ENCODE results near the gene SALL3.

Gene SALL3

DNA sequence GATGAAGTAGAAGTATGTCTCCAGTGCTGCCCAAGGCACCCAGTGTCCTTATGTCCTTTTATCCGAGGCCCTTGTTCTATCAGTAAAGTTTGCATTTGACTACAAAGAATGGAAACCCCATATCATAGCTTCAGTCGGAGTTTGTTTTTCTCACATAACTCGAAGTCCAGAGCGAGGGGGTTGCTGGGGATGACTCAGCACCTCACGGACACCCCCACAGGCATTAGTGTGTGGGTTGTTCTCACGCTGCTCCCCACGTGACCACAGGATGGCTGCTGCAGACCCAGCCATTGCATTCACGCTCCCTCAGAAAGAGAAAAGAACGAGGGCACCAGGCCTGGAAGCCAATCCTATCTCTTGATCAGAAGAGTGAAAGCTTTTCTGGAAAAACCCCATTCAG lies 27.8 kb downstream of the SALL3 start:
- DNase-seq = no peak

DNA sequence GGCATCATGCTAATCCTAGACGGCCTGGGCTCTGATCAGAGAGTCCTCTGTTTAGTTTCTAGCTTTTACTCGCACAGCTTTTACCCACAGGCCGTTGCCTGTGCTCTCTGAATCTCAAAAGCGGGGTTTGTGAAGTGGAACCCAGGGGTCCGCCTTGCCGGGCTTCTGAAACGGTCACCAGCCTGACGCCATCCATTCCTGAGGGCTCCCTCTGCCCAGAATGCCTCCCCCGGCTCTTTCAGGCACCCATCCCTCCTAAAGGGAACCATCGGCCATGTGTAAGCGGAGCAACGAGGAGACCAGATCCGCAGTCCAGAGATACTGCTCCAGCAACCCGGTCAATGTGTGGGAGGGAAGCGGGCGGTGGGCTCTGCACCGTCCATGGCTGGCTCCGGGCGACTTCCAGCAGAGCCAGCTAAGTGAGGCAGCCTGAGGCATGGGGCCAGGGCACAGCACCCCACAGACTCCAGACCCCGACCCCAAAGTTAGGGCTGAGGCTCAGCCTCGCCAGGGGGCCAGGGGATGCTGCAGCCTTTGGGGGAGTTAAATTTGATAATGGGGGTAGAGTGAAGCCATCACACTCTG lies 28.8 kb downstream of the SALL3 start:
- no peak for DNase-seq

DNA sequence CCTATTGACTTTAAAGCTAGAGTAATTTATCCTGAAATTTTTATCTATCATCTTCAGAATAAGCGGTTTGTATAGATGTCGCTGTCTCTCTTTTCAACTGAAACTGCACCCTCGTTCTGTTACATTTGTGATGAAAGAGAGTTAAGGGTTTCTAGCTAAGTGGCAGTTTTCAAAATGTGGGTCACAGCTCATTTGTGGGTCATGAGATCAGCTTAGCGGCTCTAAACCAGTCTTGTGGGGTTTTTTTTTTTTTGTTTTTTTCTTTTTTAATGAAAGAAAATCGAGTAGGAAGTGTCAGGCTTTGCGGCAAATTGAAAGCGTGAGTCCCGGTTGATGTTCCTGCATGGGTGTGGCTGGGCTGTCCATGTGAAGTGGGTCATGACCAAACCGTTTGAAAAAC lies 31.2 kb downstream of the SALL3 start:
- no peak for DNase-seq

DNA sequence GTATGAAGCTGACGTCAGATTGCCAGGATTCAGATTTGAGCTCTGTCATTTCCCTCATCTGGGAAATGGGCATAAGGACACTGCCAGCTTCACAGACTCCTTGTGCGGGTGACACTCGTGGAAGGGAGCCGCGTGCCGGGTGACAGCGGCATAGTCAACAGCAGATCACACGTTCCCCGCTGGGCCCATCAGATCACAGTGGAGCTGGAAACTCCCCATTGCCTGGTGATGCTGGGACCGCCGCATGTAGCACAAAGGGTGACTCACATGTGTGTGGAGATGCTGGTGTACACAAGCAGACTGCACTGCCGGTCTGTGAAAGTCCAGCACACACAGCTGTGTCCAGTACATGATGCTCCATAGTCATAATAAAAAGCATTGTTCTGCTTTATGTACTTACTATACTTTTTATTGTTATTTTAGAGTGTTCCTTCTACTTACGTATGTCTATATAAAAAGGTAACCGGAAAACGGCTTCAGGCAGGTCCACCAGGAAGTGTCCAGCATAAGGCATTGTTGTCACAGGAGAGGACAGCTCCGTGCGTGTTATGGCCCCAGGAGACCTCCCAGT lies 31.8 kb downstream of the SALL3 start:
- DNase-seq = no peak

DNA sequence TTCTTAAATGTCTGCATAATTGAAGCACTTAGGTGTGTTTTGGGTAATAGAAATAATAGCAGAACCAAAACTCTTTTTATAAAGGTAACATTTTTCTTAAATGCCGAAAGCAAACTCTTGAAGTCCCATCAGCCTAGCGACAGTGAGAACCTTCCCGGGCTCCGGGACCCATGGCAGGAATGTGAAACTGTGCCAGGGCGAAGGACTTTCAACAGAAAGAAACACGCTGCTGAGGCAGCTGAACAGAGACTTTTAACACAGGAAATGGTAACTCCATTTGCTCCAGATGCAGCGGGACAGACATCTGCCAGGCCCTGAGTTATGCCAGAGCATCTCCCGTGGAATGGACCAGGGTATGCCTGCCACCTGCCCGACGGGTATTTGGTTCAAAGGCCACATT lies 34.3 kb downstream of the SALL3 start:
- DNase-seq = no peak

DNA sequence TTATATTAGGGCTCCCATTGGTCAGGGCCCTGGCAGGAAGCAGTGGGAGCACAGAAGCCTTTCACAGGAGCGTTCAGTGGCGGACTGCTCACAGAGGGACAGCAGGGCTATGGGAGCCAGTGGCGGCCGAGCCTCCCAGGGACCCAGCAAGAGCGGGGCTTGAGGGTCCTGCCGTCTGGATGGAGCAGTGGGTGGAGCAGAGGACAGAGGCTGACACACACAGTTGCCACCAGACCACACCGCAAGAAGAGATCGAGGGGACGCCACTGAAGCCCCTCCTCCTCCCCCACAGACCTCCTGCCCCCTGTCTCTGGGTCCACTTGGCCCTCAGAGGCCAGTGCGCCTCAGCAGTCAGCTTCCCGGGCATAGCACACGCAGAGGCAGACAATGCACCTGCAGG lies 39.3 kb downstream of the SALL3 start:
- no peak for DNase-seq

DNA sequence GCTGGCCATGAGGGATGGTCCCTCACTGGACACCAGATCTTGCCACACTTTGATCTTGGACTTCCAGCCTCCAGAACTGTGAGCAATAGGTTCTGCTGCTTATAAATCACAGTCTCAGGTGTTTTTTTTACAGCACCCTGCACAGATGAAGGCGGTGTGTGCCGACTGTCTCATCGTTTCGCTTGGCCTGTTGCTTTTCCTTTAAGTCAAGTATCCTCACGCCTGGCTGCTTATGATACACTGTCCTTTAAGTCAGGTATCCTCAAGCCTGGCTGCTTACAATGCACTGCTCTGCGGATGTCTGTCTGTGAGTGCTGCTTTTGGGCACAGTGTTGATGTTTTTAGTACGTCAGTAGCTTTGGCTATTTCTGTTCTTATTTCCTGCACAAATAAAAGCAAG lies 40.3 kb downstream of the SALL3 start:
- no peak for DNase-seq

DNA sequence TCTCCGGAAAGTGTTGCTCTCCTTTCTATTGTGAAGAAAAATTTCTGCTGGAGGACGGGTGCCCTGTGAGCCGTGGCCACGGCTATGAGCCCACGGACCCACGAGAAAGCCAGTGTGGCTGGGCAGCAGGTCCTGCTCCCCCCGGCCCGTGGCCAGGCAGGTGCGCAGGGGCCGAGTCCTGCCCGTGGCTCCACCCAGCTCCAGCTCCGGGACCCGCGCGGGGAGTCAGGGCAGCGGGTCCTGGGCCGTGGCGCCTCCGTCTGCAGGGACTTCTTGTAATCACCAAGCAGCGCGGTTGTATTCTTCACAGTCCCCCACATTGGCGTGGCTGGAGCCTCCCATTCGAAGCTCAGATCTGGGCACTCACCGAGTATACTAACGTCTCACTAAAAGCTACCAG lies 43.0 kb downstream of the SALL3 start:
- no peak for DNase-seq

DNA sequence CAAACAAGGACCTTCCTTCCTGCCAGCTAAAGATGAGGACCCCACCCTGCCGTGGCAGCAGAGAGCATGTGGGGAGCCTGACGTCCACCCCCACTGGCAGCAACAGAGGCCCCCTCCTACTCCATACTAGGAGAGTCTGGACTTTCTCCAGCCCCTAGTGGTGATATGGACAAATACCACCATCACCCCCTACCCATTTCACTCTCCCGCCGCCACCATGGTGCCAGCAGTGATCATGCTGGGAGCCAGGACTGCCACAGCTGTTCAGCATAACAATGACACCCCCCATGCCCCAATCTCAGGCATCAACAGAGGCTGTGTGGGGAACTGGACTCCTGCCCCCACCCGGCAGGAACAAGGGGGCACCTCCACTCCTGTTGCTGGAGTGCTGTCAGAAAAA lies 46.9 kb downstream of the SALL3 start:
- no peak for DNase-seq

DNA sequence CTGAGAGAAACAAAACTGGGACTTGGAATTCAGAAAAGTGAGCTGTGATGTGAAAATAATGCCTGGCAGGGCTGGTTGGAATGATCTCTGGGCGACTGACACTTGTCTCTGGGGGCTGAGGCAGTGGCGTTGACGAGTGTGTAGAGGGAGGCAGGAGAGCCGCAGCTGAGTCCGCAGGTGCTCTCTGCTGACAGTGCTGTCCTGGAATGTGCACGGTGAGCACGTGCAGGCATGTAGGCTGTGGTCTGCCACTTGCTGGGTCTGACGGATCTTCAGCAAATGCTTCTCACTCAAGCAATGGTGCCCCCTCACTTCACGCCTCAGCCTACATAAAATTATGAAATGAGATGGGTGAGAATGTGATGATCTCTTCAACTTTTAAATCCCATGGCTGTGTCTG lies 51.1 kb downstream of the SALL3 start:
- DNase-seq = no peak

DNA sequence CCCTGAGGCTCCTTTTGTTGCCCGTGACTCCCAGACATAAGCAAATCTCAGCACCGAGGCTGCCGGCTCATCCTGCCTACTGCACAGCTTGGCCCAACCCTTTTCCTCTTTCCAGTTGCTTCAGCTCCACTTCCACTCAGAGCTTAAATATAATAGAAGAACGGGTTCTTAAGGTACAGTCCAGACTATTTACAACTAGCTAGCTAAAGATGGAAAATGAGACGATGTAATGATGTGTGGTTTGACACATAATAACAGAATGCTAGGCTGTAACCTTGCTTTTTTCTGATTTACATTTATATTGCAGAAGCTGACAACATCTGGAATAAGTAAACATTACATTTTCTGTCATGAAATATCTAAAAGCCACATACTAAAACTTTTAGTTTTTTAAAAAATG lies 62.7 kb downstream of the SALL3 start:
- no peak for DNase-seq

DNA sequence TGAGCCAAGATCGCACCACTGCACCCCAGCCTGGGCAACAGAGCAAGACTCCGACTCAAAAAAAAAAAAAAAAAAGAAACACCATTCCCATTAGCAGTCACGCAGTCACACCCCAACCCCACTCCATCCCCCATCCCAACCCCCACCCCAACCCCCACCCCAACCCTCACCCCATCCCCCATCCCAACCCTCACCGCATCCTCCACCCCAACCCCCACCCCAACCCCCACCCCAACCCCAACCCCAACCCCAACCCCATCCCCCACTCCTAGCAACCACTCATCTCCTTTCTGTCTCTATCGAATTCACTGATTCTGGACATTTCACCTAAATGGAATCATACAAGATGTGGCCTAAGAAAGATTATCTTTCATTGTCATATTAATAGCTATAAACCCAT lies 63.7 kb downstream of the SALL3 start:
- DNase-seq = no peak

DNA sequence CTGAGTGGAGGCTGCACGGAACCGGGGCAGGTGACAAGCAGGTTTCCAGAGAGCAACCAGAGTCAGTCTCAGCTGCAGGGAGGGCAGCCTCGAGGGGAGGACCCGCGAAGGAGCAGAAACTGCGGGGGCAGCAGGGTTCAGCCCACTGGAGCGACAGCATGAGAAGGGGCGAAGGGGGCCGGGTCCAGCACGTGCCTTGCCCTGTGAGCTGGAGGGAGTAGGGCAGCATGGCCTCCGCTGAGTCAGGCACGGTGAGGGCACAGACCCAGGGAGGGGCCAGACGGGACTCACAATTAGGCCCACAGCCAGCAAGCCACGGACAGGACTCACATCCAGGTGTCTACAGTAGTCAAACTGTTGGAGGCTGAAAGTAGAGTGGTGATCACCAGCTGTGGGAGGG lies 66.9 kb downstream of the SALL3 start:
- no peak for DNase-seq

DNA sequence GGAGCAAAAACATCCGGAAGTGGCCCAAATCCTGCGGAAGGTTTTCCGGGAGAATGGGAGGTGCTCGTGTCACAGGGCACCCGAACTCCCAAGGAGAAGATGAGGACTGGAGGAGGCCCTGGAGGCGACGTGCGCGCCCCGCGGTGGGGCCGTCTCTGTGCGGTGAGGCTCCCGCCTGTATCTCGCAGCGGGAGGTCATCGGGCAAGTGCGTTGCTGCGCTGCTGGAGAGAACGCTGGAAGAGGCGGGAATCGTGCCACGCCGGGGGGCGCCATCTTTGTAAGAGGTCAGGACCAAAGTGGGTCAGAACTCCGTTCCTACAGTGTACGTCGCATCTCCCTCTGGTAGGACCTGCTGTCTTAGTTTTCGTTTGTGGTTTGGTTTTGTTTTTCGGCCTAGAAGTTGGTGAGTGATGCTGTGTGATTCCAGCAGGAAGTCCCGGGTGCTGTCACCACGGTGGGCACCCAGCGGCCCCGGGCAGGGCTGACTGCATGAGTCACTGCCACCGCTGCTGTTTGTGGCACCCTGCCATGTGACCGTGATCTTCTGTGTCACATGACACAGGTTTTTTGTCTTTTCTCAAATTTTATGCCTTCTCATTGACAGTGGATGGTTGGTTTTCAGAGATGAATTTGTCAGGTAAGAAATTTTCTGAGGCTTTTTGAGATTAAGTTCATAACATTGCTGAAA lies 68.1 kb downstream of the SALL3 start:
- DNase-seq = no peak

DNA sequence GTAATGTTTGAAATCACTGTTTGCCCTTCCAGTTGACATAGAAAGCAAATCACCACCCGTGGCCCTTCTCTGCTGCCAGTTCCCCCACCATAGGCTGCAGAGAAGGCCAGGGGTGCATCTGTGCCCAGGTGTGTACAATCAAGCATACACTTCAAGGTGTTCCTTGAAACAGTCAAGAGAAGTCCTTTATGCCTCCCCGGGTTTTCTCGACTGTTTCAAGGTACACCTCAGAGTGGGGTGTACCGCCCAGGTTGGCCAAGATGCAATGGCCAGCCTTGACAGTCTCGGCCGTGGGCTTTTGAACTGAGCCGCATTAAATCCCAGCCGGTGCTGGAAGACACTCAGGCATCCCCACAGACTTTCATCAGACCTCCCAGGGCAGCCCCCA lies 68.6 kb downstream of the SALL3 start:
- no peak for DNase-seq

DNA sequence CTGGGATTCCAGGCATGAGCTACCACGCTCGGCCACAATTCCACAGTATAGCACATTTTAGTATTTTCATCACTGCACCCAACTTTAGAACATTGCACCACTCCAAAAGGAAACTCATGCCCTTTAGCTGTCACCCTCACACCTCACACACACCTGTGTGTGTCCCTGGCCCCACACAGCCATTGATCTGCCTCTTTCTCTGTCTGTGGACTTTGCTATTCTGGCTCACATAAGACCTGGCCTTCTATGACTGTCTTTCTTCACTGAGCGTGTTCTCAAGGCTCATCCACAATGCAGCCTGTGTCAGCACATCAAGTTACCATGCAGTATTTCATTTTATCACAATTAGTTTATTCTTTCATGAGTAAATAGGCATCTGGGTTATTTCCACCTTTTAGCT lies 69.9 kb downstream of the SALL3 start:
- no peak for DNase-seq
